HG03135 (cell line): ENCODE measurements around the gene LSR.

Source experiments
- ATAC-seq: cut with Tn5 transposase; IDR thresholded peaks from one replicate; pipeline ENCODE4 v1.9.1; 2021; ENCODE audit warnings: mild to moderate bottlenecking, moderate library complexity; ENCODE audit not compliant: unreplicated experiment

LSR gene

GRCh38 chr19:35246466-35247092 lies 2.2 kb upstream of the LSR start:
- no peak for ATAC-seq

- ATAC-seq = peak; percentile 34
These were observed 1.1 kb upstream of the LSR start for GRCh38 chr19:35247526-35248309.

GRCh38 chr19:35249146-35249847 lies 495 bp downstream of the LSR start:
- no peak for ATAC-seq

GRCh38 chr19:35249848-35250711 lies 1.3 kb downstream of the LSR start:
- ATAC-seq = no peak

- no peak for ATAC-seq
These were observed 2.7 kb downstream of the LSR start for GRCh38 chr19:35251456-35251855.

- ATAC-seq = no peak
These were observed 4.8 kb downstream of the LSR start for GRCh38 chr19:35253316-35254286.

- no peak for ATAC-seq
These were observed 5.8 kb downstream of the LSR start for GRCh38 chr19:35254341-35255297.

GRCh38 chr19:35256566-35256965 lies 7.8 kb downstream of the LSR start:
- ATAC-seq = no peak

- no peak for ATAC-seq
These were observed 8.3 kb downstream of the LSR start for GRCh38 chr19:35257113-35257461.

- ATAC-seq = no peak
These were observed 12.0 kb downstream of the LSR start for GRCh38 chr19:35260694-35261304.

- ATAC-seq = no peak
These were observed 12.7 kb downstream of the LSR start for GRCh38 chr19:35261356-35262100.

GRCh38 chr19:35262101-35262761 lies 13.4 kb downstream of the LSR start:
- no peak for ATAC-seq

- ATAC-seq = no peak
These were observed 15.7 kb downstream of the LSR start for GRCh38 chr19:35264268-35265125.

- ATAC-seq = no peak
These were observed 16.5 kb downstream of the LSR start for GRCh38 chr19:35265126-35265899.

- ATAC-seq = no peak
These were observed 17.2 kb downstream of the LSR start for GRCh38 chr19:35265900-35266519.
